SW480 (cell line): ENCODE measurements around the gene HOXB2.
"Not testable (repeated sequence)": the region's sequence is repeated elsewhere in the genome, so short reads cannot be mapped to it uniquely, and the experiment has no call there.

Experiments
- DNase-seq: peaks from one replicate; pipeline ENCODE4 v3.0.0-alpha.2; 2016; ENCODE audit warnings: low spot score

HOXB2 gene

GRCh38 chr17:48541036-48541576 lies 3.8 kb downstream of the HOXB2 start:
- DNase-seq: no peak

DNA sequence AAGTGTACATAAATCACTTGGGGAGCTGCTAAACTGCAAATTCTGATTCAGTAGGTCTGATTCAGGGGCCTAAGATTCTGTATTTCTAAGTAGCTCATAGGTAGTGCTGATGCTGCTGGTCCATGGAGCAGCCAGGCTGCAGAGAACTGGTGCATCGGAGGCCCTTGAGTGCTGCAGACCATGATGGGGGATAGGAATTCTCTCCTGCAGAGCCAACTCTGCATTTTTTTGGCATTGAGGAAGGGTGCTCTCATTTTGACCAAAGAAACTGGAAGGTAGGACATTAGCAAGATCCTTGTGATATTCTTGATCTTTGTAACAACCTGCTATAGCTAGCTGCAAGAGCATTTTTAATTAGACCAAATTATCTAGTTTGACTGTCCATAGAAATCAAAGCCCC lies 4.7 kb downstream of the HOXB2 start:
- DNase-seq: no peak

GRCh38 chr17:48539177-48539576 lies 5.7 kb downstream of the HOXB2 start:
- peak; percentile 72 for DNase-seq

- no peak for DNase-seq
Observed at GRCh38 chr17:48537316-48537715, 7.6 kb downstream of the HOXB2 start.

DNA sequence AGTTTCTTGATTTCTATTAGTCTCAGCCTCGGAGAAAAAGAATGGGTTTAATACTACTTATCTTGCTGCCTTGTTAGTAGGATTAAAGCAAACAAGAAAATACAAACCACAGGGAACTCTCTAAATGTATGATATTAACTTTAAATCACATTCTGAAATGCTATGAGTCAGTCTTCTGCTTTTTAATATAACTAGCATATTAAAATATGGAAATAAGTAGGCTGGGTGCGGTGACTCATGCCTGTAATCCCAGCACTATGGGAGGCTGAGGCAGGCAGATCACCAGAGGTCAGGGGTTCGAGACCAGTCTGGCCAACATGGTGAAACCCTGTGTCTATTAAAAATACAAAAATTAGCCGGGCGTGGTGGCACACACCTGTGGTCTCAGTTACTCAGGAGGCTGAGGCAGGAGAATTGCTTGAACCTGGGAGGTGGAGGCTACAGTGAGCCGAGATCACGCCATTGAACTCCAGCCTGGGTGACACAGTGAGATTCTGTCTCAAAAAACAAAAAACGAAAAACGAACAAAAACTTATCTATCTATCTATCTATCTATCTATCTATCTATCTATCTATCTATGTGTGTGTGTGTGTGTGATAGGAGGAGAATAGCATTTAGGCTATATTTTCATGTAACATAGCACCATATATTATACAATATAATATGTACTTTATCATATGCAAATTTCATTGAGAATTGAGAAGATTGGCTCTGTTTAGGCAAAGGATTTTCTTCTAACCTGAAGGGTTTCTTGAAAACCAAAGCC lies 8.9 kb downstream of the HOXB2 start:
- DNase-seq: not testable (repeated sequence)

GRCh38 chr17:48532261-48532660 lies 12.6 kb downstream of the HOXB2 start:
- DNase-seq: no peak

- no peak for DNase-seq
Observed at GRCh38 chr17:48530887-48531272, 14.0 kb downstream of the HOXB2 start, which contains the start of gene HOXB1. TSS of gene HOXB1 (minus strand) at chr17:48531011. CDS start at chr17:48530904, 107 bp downstream.

DNA sequence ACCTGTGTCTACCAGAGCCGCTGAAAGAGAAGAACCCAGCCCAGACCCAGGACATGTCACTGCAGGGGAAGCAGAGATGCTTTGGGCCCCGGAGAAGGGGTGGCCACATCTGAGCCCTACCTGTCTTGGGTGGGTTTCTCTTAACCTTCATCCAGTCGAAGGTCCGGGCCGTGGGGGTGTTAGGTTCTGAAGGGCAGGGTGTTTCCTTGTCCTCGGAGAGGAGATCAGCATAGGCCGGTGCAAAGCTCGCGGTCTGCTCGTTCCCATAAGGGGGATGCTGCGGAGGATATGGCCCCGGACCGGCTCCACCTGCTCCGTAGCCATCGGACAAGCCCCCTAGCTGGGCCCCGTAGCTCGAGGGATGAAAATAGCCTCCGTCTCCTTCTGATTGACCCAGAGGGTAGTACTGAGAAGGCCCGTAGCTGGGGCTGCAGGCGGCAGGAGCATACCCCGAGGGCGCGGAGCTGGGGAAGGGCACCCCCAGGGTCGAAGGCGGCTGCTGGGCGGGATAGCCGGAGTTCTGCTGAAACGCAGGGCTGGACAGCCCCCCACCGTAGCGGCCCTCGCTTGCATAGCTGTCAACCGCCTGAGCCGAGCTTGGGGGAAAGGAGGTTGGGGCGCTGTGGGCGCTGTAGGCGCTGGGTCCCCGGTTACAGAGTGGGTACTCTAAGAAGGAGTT lies 14.6 kb downstream of the HOXB2 start:
- DNase-seq: no peak

DNA sequence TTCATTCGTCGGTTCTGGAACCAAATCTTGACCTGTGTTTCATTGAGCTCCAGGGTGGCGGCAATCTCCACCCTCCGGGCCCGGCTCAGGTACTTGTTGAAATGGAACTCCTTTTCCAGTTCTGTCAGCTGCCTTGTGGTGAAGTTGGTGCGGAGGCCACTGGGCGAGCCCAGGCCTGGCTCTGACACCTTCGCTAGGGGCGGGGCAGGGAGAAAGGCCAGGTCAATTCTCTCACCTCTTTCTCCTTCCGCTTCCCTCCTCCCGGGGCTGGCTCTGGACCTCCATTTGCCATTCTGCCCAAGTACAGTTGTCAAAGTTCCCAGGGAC lies 15.3 kb downstream of the HOXB2 start:
- no peak for DNase-seq

GRCh38 chr17:48528936-48529682 lies 15.8 kb downstream of the HOXB2 start:
- DNase-seq: no peak

GRCh38 chr17:48528153-48528935 lies 16.6 kb downstream of the HOXB2 start:
- no peak for DNase-seq

- DNase-seq: no peak
Observed at GRCh38 chr17:48527547-48527932, 17.4 kb downstream of the HOXB2 start.

GRCh38 chr17:48526608-48527546 lies 18.0 kb downstream of the HOXB2 start:
- no peak for DNase-seq

DNA sequence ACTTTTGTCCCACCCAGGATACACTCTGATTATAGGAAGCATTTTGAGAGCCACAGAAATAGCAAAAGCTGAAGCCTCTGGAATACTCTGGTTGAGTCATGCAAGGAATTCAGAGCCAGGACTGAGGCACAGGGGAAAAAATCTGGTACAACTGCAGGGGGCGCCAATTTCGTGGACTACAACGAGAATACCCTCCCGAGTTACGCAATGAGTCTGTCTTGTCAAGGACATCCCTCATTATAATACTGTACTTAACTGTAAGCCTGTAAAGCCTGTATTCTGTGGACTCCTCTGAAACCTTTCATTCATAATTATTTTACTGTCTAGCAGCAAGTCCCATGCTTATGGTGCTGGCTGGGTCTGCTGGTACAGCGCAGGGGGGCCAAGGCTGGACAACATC lies 21.9 kb downstream of the HOXB2 start:
- DNase-seq: no peak

- DNase-seq: no peak
Observed at GRCh38 chr17:48522031-48522653, 22.8 kb downstream of the HOXB2 start.

- no peak for DNase-seq
Observed at GRCh38 chr17:48520631-48521079, 24.3 kb downstream of the HOXB2 start.

GRCh38 chr17:48519427-48519826 lies 25.5 kb downstream of the HOXB2 start:
- no peak for DNase-seq

DNA sequence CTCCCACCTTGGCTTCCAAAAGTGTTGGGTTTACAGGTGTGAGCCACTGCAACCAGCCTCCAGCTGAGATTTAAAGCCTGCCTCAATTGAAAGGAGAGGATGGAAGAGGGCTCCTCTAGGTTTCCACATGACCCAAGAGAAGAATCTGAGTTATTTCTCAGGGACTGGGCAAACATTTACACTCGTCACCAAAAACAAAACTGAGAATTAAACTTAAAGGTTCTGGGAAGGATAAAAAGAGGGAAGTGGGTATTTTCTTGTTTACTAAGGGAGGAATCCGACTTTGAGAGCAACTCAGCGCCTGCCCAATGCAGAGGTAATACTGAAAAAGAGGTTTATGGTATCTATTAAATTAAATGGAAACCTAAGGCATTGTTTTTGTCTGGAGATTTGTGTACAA lies 27.4 kb downstream of the HOXB2 start:
- no peak for DNase-seq

- DNase-seq: no peak
Observed at GRCh38 chr17:48515925-48516900, 28.7 kb downstream of the HOXB2 start.
